ENCODE measurements around the gene PTPN18.
"Not testable (repeated sequence)": the region's sequence is repeated elsewhere in the genome, so short reads cannot be mapped to it uniquely, and the experiment has no call there.

PTPN18 gene

GRCh38 chr2:130393318-130393910 is 37.6 kb downstream of the PTPN18 start:
- no peak for DNase-seq (ENCODE audit: extremely low spot score, insufficient read length, low read depth)
- FAIRE-seq: no peak

GRCh38 chr2:130406280-130406679 is 50.4 kb downstream of the PTPN18 start:
- DNase-seq (ENCODE audit: extremely low spot score, insufficient read length, low read depth); FAIRE-seq: not testable (repeated sequence)

- not testable (repeated sequence) for FAIRE-seq; DNase-seq (ENCODE audit: extremely low spot score, insufficient read length, low read depth)
Observed at GRCh38 chr2:130416693-130417092, 60.8 kb downstream of the PTPN18 start.

- not testable (repeated sequence) for DNase-seq (ENCODE audit: extremely low spot score, insufficient read length, low read depth)
Observed at GRCh38 chr2:130418845-130419244, 63.0 kb downstream of the PTPN18 start.

More at GRCh38 chr2:130418845-130419244, 63.0 kb downstream of the PTPN18 start:
- not testable (repeated sequence) for FAIRE-seq
